ENCODE results near the gene QPRT. TPM values are rescaled to one million over a fixed set of nuclear protein-coding genes. Genes with fewer than 3 reads are reported as not detected.

Gene QPRT
- total RNA-seq, 1 donor from 2014 or later: 92.3 TPM

GRCh38 chr16:29662000-29662728, 16.8 kb upstream of the QPRT start:
- peaks cover 29% of the 10 kb centered on the region for H3K4me1 Mint-ChIP-seq (ENCODE audit: unreplicated experiment)
- no peaks in the 10 kb centered on the region for H3K9me3 Mint-ChIP-seq
- H3K27ac Mint-ChIP-seq: no peak overlapping the region
- TF ChIP-seq, protein P1, sequence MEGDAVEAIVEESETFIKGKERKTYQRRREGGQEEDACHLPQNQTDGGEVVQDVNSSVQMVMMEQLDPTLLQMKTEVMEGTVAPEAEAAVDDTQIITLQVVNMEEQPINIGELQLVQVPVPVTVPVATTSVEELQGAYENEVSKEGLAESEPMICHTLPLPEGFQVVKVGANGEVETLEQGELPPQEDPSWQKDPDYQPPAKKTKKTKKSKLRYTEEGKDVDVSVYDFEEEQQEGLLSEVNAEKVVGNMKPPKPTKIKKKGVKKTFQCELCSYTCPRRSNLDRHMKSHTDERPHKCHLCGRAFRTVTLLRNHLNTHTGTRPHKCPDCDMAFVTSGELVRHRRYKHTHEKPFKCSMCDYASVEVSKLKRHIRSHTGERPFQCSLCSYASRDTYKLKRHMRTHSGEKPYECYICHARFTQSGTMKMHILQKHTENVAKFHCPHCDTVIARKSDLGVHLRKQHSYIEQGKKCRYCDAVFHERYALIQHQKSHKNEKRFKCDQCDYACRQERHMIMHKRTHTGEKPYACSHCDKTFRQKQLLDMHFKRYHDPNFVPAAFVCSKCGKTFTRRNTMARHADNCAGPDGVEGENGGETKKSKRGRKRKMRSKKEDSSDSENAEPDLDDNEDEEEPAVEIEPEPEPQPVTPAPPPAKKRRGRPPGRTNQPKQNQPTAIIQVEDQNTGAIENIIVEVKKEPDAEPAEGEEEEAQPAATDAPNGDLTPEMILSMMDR (conservative IDR thresholded peaks at IDR 0.05): no peak
- no peak for DNase-seq (ENCODE audit: extremely low spot score, unreplicated experiment)
- H3K4me3 Mint-ChIP-seq: no peak overlapping the region
- no peaks in the 10 kb centered on the region for H3K27me3 Mint-ChIP-seq
- H3K36me3 Mint-ChIP-seq: no peaks in the 10 kb centered on the region

DNA sequence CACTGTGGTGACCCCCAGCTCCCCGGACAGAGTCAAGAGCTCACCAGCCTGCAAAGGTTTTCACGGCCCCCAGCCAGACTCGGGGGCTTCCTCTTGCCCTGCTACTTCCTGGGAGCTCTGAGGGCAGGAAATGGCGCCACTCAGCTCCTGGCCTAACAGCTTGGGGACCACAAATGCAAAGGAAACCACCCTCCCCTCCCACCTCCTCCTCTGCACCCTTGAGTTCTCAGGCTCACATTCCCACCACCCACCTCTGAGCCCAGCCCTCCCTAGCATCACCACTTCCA, 16.3 kb upstream of the QPRT start:
- no peaks in the 10 kb centered on the region for H3K36me3 Mint-ChIP-seq
- no peak overlapping the region for H3K27ac Mint-ChIP-seq
- H3K27me3 Mint-ChIP-seq: no peaks in the 10 kb centered on the region
- no peaks in the 10 kb centered on the region for H3K9me3 Mint-ChIP-seq
- peaks cover 31% of the 10 kb centered on the region for H3K4me1 Mint-ChIP-seq (ENCODE audit: unreplicated experiment)
- TF ChIP-seq, protein P1 (conservative IDR thresholded peaks at IDR 0.05): no peak
- DNase-seq (ENCODE audit: extremely low spot score, unreplicated experiment): no peak
- H3K4me3 Mint-ChIP-seq: no peak overlapping the region

- H3K4me1 Mint-ChIP-seq (ENCODE audit: unreplicated experiment): peaks cover 31% of the 10 kb centered on the region
- no peaks in the 10 kb centered on the region for H3K9me3 Mint-ChIP-seq
- no peaks in the 10 kb centered on the region for H3K36me3 Mint-ChIP-seq
- no peak for DNase-seq (ENCODE audit: extremely low spot score, unreplicated experiment)
- TF ChIP-seq, protein P1 (conservative IDR thresholded peaks at IDR 0.05): no peak
- H3K4me3 Mint-ChIP-seq: no peak within 1 kb of the TSS
- H3K27me3 Mint-ChIP-seq: no peaks in the 10 kb centered on the region
- no peak within 1 kb of the TSS for H3K27ac Mint-ChIP-seq
These were observed 15.8 kb upstream of the QPRT start, which contains the start of gene SPN for GRCh38 chr16:29663016-29663806. Gene SPN, plus strand, starts transcription at chr16:29663247. Its CDS starts 482 bp downstream, at chr16:29663729.

DNA sequence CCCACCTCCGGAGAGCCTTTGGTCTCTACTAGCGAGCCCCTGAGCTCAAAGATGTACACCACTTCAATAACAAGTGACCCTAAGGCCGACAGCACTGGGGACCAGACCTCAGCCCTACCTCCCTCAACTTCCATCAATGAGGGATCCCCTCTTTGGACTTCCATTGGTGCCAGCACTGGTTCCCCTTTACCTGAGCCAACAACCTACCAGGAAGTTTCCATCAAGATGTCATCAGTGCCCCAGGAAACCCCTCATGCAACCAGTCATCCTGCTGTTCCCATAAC, 15.2 kb upstream of the QPRT start:
- peaks cover 29% of the 10 kb centered on the region for H3K4me1 Mint-ChIP-seq (ENCODE audit: unreplicated experiment)
- no peaks in the 10 kb centered on the region for H3K36me3 Mint-ChIP-seq
- H3K4me3 Mint-ChIP-seq: no peak overlapping the region
- DNase-seq (ENCODE audit: extremely low spot score, unreplicated experiment): no peak
- TF ChIP-seq, protein P1 (conservative IDR thresholded peaks at IDR 0.05): no peak
- H3K9me3 Mint-ChIP-seq: no peaks in the 10 kb centered on the region
- no peak overlapping the region for H3K27ac Mint-ChIP-seq
- no peaks in the 10 kb centered on the region for H3K27me3 Mint-ChIP-seq

DNA sequence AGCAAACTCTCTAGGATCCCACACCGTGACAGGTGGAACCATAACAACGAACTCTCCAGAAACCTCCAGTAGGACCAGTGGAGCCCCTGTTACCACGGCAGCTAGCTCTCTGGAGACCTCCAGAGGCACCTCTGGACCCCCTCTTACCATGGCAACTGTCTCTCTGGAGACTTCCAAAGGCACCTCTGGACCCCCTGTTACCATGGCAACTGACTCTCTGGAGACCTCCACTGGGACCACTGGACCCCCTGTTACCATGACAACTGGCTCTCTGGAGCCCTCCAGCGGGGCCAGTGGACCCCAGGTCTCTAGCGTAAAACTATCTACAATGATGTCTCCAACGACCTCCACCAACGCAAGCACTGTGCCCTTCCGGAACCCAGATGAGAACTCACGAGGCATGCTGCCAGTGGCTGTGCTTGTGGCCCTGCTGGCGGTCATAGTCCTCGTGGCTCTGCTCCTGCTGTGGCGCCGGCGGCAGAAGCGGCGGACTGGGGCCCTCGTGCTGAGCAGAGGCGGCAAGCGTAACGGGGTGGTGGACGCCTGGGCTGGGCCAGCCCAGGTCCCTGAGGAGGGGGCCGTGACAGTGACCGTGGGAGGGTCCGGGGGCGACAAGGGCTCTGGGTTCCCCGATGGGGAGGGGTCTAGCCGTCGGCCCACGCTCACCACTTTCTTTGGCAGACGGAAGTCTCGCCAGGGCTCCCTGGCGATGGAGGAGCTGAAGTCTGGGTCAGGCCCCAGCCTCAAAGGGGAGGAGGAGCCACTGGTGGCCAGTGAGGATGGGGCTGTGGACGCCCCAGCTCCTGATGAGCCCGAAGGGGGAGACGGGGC, 14.7 kb upstream of the QPRT start:
- H3K27me3 Mint-ChIP-seq: no peaks in the 10 kb centered on the region
- H3K9me3 Mint-ChIP-seq: no peaks in the 10 kb centered on the region
- H3K4me3 Mint-ChIP-seq: no peak overlapping the region
- no peak overlapping the region for H3K27ac Mint-ChIP-seq
- TF ChIP-seq, protein P1 (conservative IDR thresholded peaks at IDR 0.05): no peak
- no peak for DNase-seq (ENCODE audit: extremely low spot score, unreplicated experiment)
- peaks cover 27% of the 10 kb centered on the region for H3K4me1 Mint-ChIP-seq (ENCODE audit: unreplicated experiment)
- no peaks in the 10 kb centered on the region for H3K36me3 Mint-ChIP-seq

All from type B pancreatic cell (in vitro differentiated cells).